Measurements from ENCODE around the gene ARL4C.

DNA sequence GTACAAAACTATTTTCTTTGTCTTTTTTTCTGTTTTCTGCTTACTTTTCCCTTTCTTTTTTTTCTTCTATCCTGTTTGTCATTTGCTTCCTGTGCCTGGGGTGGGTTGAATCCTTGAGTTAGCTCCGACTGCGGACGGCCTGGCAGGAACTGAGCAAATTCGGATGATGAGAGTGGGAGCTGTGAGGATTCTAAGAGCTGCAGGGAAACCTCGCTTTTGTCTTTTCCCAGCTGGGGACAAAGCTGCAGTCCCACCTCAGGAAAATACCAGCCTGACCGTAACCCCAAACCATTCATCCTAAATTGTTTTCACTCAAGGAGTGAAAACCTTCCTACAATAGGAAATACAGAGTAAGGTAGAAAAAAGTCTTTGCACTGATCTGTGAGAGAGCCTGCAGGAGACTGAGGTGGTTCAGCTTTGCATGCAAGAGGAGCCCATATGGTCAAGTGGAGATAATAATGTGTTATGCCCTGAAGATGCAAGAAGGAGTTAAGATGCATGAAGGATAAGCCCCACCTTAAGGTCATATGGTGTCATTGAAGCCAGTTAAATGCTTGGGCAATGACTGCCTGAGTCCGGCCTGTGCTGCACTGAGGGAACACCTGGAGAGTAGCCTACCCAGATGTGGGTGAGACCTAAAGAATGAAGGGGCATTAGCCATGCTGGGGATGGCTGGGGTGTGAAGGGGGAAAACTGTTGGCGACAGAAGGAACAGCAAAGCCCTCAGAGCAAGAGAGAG, 31.7 kb upstream of the ARL4C start:
- TF ChIP-seq, protein P1, sequence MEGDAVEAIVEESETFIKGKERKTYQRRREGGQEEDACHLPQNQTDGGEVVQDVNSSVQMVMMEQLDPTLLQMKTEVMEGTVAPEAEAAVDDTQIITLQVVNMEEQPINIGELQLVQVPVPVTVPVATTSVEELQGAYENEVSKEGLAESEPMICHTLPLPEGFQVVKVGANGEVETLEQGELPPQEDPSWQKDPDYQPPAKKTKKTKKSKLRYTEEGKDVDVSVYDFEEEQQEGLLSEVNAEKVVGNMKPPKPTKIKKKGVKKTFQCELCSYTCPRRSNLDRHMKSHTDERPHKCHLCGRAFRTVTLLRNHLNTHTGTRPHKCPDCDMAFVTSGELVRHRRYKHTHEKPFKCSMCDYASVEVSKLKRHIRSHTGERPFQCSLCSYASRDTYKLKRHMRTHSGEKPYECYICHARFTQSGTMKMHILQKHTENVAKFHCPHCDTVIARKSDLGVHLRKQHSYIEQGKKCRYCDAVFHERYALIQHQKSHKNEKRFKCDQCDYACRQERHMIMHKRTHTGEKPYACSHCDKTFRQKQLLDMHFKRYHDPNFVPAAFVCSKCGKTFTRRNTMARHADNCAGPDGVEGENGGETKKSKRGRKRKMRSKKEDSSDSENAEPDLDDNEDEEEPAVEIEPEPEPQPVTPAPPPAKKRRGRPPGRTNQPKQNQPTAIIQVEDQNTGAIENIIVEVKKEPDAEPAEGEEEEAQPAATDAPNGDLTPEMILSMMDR (IDR thresholded peaks at IDR 0.05), result no peak
- TF ChIP-seq POLR2A (IDR thresholded peaks at IDR 0.05) (no peak), EP300 (IDR thresholded peaks at IDR 0.05) (no peak), POLR2AphosphoS5 (IDR thresholded peaks at IDR 0.05) (no peak)
